Measurements from ENCODE around the gene LMOD1.
"Not testable (repeated sequence)": the region's sequence is repeated elsewhere in the genome, so short reads cannot be mapped to it uniquely, and the experiment has no call there.

LMOD1 gene

GRCh38 chr1:201944002-201944401 lies 2.3 kb downstream of the LMOD1 start:
- H3K4me3 ChIP-seq (ENCODE audit: low read depth, low read length), result peak overlapping the region; percentile 85
- POLR2A ChIA-PET, result interaction anchor here (0.9 to 1.4 kb wide), 2 partner anchors 26 to 38 kb away, joined by 3 to 5 read pairs; no protein-coding TSS in a partner anchor
- TF ChIP-seq, protein P1, sequence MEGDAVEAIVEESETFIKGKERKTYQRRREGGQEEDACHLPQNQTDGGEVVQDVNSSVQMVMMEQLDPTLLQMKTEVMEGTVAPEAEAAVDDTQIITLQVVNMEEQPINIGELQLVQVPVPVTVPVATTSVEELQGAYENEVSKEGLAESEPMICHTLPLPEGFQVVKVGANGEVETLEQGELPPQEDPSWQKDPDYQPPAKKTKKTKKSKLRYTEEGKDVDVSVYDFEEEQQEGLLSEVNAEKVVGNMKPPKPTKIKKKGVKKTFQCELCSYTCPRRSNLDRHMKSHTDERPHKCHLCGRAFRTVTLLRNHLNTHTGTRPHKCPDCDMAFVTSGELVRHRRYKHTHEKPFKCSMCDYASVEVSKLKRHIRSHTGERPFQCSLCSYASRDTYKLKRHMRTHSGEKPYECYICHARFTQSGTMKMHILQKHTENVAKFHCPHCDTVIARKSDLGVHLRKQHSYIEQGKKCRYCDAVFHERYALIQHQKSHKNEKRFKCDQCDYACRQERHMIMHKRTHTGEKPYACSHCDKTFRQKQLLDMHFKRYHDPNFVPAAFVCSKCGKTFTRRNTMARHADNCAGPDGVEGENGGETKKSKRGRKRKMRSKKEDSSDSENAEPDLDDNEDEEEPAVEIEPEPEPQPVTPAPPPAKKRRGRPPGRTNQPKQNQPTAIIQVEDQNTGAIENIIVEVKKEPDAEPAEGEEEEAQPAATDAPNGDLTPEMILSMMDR (IDR thresholded peaks at IDR 0.05; ENCODE audit: insufficient read depth, low read length, missing control alignments), result no peak
- no peak for DNase-seq (ENCODE audit: low read depth, low spot score)
- CTCF ChIA-PET, result interaction anchor here (0.6 to 3.5 kb wide), 6 partner anchors 9 to 66 kb away, joined by 3 to 63 read pairs (median 6); partner anchors contain the start of gene TIMM17A

DNA sequence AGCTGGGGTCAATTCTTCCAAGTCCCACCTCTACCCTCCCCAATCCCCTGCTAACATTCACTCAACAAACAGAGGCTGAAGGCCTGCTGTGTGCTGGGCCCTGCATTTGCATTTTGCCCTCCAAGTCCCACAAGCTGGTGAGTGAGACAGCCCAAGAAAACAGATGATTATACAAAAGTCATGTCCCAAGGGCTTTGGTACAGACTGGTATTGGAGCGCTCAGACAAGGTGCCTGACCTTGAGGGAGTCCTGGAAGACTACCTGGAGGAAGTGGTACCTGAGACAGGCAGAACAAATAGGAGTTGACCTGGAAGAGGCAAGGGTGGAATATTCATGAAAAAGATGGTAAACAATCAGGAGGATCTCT lies 4.2 kb downstream of the LMOD1 start:
- CTCF ChIA-PET, result interaction anchor here (1.3 to 2.1 kb wide), 3 partner anchors 10 to 46 kb away, joined by 3 to 12 read pairs (median 3); no protein-coding TSS in a partner anchor
- TF ChIP-seq, protein P1 (IDR thresholded peaks at IDR 0.05; ENCODE audit: insufficient read depth, low read length, missing control alignments), result no peak
- DNase-seq (ENCODE audit: low read depth, low spot score), result no peak
- POLR2A ChIA-PET, result no interaction called here
- H3K4me3 ChIP-seq (ENCODE audit: low read depth, low read length), result peak overlapping the region; percentile 43

- peak overlapping the region; percentile 43 for H3K4me3 ChIP-seq (ENCODE audit: low read depth, low read length)
- ChIA-PET CTCF (interaction anchor here (1.3 to 2.1 kb wide), 3 partner anchors 11 to 46 kb away, joined by 3 to 12 read pairs (median 3); no protein-coding TSS in a partner anchor), POLR2A (no interaction called here)
- DNase-seq (ENCODE audit: low read depth, low spot score), result no peak
- TF ChIP-seq, protein P1 (IDR thresholded peaks at IDR 0.05; ENCODE audit: insufficient read depth, low read length, missing control alignments), result no peak
Observed at GRCh38 chr1:201941420-201942128, 4.8 kb downstream of the LMOD1 start.

DNA sequence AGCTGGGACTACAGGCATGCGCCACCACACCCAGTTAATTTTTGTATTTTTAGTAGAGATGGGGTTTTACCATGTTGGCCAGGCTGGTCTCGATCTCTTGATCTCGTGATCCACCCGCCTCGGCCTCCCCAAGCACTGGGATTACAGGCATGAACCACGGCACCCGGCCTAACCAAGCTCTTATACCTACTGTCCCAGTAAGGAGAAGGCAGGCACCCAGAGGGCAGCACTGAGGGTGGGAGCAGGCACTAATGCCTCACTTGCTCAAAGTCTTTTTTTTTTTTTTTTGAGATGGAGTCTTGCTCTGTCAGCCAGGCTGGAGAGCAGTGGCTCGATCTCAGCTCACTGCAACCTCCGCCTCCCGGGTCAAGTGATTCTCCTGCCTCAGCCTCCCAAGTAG lies 6.0 kb downstream of the LMOD1 start:
- POLR2A ChIA-PET; DNase-seq (ENCODE audit: low read depth, low spot score); H3K4me3 ChIP-seq (ENCODE audit: low read depth, low read length): not testable (repeated sequence)
- CTCF ChIA-PET, result interaction anchor here (0.7 to 2.1 kb wide), 3 partner anchors 34 to 44 kb away, joined by 3 to 12 read pairs (median 7); no protein-coding TSS in a partner anchor

DNA sequence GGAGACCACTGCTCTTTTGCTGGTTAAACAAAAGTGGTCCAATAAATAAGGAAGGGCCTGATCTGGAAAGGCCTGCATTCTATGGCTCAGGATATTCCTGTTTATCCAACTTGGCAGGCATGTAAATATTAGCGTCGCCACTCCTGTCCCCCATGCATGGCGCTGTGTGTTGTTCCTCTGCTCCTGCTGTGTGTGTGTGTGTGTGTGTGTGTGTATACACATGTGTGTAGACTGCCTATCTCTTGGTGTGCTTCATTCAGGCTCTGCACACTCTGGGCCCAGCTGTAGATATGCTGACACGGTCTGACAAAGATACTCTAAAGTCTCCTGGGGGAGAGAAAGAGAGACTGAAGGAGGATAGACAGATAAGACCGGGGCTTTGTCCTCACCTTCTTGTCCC lies 6.8 kb downstream of the LMOD1 start:
- DNase-seq (ENCODE audit: low read depth, low spot score), result no peak
- POLR2A ChIA-PET, result interaction anchor here (1.1 kb wide), 1 partner anchor 44 kb away, joined by 3 read pairs; no protein-coding TSS in a partner anchor
- CTCF ChIA-PET, result interaction anchor here (1.7 kb wide), 1 partner anchor 44 kb away, joined by 7 read pairs; no protein-coding TSS in a partner anchor
- TF ChIP-seq, protein P1 (IDR thresholded peaks at IDR 0.05; ENCODE audit: insufficient read depth, low read length, missing control alignments), result no peak
- H3K4me3 ChIP-seq (ENCODE audit: low read depth, low read length), result no peak overlapping the region

- DNase-seq (ENCODE audit: low read depth, low spot score), result no peak
- TF ChIP-seq, protein P1 (IDR thresholded peaks at IDR 0.05; ENCODE audit: insufficient read depth, low read length, missing control alignments), result no peak
- no peak overlapping the region for H3K4me3 ChIP-seq (ENCODE audit: low read depth, low read length)
- ChIA-PET CTCF (interaction anchor here (1.7 kb wide), 1 partner anchor 43 kb away, joined by 7 read pairs; no protein-coding TSS in a partner anchor), POLR2A (interaction anchor here (1.1 to 1.4 kb wide), 2 partner anchors 7 to 43 kb away, joined by 3 to 10 read pairs; partner anchors contain the start of gene LMOD1)
Observed at GRCh38 chr1:201939148-201939547, 7.2 kb downstream of the LMOD1 start.

Measured in AG04449 (cell line).